ENCODE measurements around the gene FBLN2. TPM values are rescaled to one million over a fixed set of nuclear protein-coding genes. Genes with fewer than 3 reads are reported as not detected.

Gene FBLN2
- total RNA-seq, 1 donor from 2014 or later, result 81.1 TPM

- intact Hi-C loops (cut with DNase I), result no loop called here
- DNase-seq (ENCODE audit: missing footprints) (no peak), ATAC-seq (no peak)
Observed at GRCh38 chr3:13681931-13682330, 133.0 kb downstream of the FBLN2 start.

- DNase-seq (ENCODE audit: missing footprints) (no peak), ATAC-seq (no peak)
- intact Hi-C loops (cut with DNase I), result no loop called here
Observed at GRCh38 chr3:13682331-13683013, 133.5 kb downstream of the FBLN2 start.

GRCh38 chr3:13683288-13683687, 134.4 kb downstream of the FBLN2 start:
- no peak for ATAC-seq

GRCh38 chr3:13683772-13684171, 134.8 kb downstream of the FBLN2 start:
- ATAC-seq, result no peak
- intact Hi-C loops (cut with DNase I), result no loop called here
- no peak for DNase-seq (ENCODE audit: missing footprints)

More at GRCh38 chr3:13683288-13683687, 134.4 kb downstream of the FBLN2 start:
- DNase-seq (ENCODE audit: missing footprints), result no peak
- intact Hi-C loops (cut with DNase I), result no loop called here

DNA sequence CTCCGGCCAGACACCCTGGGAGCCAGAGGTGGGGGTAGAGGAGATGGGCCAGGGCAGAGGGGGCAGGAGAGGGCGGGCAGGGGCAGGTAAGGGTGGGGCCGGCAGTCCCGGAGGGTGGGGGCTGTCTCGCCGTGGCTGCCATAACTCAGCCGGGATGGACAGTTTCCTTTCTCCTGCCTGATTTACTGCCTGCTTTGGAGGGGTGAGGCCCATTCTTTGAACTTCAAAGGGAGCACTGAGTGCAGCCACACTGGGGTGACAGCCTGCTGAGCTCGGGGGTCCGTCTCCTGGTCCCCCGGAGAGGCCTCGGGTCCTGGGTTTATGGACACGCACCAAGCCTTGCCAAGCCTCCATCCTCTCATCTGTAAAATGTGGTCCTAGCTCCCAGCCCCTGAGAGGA, 135.4 kb downstream of the FBLN2 start:
- DNase-seq (ENCODE audit: missing footprints), result no peak
- no peak for ATAC-seq
- intact Hi-C loops (cut with DNase I), result no loop called here

GRCh38 chr3:13684854-13685253, 135.9 kb downstream of the FBLN2 start:
- DNase-seq (ENCODE audit: missing footprints) (no peak), ATAC-seq (no peak)
- intact Hi-C loops (cut with DNase I), result no loop called here

DNA sequence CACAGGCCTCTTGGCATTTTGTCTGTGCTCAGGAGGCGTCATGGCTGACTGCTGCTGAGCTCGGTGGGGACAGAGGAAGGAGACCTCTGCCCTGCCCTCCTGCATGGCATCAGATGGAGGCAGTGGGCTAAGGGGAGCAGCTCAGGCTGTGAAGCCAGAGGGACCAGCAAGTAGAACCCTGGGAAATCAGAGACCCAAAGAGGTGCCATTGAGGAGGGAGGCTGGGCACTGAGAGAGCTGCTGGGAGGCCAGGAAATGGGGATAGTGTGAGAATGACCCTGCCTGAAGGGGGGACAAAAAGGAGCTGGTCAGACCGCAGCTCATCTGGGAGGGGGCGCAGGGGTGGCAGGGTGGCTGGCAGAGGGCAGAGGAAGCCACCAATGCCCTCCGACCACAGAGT, 136.8 kb downstream of the FBLN2 start:
- no peak for DNase-seq (ENCODE audit: missing footprints)
- intact Hi-C loops (cut with DNase I), result no loop called here
- ATAC-seq, result no peak

- DNase-seq (ENCODE audit: missing footprints) (no peak), ATAC-seq (no peak)
- intact Hi-C loops (cut with DNase I), result no loop called here
Observed at GRCh38 chr3:13686367-13687160, 137.6 kb downstream of the FBLN2 start.

DNA sequence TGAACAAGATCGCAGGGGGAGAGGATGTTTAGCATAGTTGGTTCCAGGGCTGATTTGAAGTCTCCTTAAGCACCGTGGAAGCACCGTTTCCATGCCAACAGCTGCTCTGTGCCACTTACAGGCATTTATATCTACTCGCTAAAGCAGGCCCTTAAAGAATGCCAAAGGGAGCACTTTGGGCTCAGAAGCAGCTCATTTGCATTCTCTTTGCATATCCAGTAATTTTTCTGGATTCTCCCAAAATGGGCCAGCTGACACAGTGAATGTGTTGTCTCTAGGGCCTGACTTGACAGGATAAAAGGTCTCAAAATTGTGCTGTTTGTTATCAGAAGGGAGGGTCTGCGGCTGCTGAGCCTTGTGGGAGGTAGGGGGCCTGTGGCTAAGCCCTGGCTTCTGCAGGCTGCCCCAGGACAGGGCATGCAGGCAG, 138.6 kb downstream of the FBLN2 start:
- DNase-seq (ENCODE audit: missing footprints), result no peak
- ATAC-seq, result no peak
- intact Hi-C loops (cut with DNase I), result no loop called here

Other genes with a start within 250 kb of the FBLN2 start
- gene NUP210, start 128.8 kb upstream of the FBLN2 start, total RNA-seq, result 3.5 TPM
- gene HDAC11, start 68.8 kb upstream of the FBLN2 start, total RNA-seq, result 37.5 TPM

Data from Right ventricle myocardium inferior (tissue), 1 donor.